ENCODE measurements around the gene TOP3A. TPM values are rescaled to one million over a fixed set of nuclear protein-coding genes. Genes with fewer than 3 reads are reported as not detected.

The TOP3A gene
- total RNA-seq, 1 experiment from 2014 or later: 16.3 TPM

DNA sequence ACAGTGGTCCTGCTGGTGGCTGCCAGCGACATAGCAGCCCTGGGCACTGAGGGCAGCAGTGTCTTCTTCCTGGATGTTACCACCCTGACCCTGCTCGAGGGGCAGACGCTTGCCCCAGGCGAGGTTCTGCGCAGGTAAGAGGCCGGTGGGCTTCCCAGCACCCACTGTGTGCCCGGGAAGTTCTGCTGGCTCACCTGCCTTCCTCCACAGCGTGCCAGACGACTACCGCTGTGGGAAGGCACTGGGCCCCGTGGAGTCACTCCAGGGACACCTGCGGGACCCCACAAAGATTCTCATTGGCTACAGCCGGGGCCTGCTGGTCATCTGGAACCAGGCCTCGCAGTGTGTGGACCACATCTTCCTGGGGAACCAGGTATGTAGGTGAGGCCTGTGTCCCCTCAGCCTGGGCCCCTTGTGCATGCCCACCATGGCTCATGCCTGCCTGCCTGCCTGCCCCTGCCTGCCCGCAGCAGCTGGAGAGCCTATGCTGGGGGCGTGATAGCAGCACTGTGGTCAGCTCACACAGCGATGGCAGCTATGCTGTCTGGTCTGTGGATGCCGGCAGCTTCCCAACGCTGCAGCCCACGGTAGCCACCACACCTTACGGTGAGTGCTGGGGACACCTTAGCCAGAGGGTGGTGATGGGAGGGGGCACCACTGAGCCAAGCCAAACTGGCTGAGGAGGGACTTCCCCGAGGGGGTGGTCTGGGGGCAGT, 80.8 kb downstream of the TOP3A start:
- Histone ChIP-seq H3K9me3 (no peaks in the 10 kb centered on the region), H3K27me3 (no peaks in the 10 kb centered on the region)
- no peak for DNase-seq

DNA sequence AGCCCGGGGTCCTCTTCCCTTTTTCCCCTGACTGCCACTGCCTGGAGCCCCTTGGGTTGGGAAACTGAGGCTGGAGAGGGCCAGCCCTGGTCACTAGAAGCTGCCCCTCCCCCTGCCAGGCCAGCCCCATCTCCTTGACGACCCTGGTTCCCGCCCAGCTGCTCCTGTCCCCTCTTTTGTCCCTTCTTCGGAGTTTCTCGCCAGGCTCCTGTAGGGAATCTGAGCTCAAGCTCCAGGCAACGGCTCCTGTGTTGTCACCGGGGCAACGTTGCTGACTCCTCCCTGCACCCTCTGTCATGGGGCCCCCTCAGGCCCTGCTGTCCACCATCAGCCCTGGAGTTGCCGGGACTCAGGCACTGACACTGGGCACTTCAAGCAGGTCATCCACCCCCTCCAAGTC, 83.6 kb downstream of the TOP3A start:
- Histone ChIP-seq H3K4me3 (no peak overlapping the region), H3K36me3 (no peaks in the 10 kb centered on the region), H3K27me3 (no peaks in the 10 kb centered on the region), H3K9me3 (no peaks in the 10 kb centered on the region)
- DNase-seq: no peak

More for the DNA sequence above, 80.8 kb downstream of the TOP3A start:
- no peak overlapping the region for H3K4me3 ChIP-seq
- H3K36me3 ChIP-seq: no peaks in the 10 kb centered on the region

DNA sequence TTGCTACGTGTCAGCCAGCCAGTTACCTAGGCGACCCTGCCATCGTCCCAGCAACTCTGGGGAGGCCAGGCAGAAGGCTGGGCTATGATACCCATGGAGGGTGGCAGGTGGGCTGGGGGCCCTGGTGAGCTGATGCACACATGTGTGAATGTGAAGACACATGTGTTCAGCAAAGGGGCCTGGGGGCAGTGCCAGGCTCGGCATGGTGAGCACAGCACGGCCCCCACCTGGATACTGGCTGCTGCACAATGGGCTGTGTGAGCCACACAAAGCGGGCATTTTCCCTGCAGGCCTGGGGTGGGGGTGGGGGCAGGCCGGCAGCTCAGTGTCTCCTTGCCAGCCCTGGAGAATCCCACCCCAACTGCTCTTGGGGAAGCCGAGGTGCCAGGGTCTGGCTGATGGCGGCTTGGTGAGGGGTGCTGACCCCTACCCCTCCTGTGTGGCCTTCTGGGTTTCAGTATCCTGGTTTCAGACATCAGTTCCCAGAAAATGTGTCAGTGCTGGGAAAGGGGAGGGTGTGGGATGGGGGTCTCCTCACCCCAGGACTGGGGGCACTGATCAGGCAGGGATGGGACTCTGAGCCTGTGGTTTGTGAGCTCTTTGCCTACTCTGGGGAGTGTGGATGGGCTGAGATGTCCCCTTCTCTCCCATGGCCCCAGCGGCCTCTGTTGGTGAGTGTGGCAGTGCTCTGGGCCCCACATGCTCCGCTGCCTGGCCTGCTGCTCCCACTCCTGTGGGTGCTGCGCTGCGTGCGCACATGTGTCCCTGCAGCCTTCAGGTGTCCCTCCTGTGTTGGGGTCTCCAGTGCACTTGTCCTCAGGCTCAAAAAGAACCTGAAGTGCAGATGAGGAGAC, 84.3 kb downstream of the TOP3A start:
- H3K27me3 ChIP-seq: no peaks in the 10 kb centered on the region
- no peak for DNase-seq
- no peaks in the 10 kb centered on the region for H3K36me3 ChIP-seq
- no peaks in the 10 kb centered on the region for H3K9me3 ChIP-seq
- no peak overlapping the region for H3K4me3 ChIP-seq

DNA sequence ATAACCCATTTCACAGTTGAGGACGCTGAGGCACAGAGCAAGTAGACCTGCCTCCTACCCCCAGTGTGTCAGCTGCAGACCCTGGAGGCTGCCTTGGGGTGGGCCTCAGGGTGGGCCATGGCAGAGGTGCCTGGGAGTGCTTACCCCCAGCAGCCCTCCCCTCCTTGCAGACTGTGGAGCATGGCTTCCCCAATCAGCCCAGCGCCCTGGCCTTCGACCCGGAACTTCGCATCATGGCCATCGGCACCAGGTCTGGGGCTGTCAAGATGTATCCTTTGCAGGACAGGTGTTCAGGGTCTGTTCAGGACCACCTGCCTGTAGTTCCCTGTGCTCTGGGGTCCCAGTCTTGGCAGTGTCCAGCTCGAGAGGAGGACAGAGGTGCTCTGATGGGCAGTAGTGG, 85.0 kb downstream of the TOP3A start:
- Histone ChIP-seq H3K27me3 (no peaks in the 10 kb centered on the region), H3K4me3 (no peak overlapping the region), H3K36me3 (no peaks in the 10 kb centered on the region), H3K9me3 (no peaks in the 10 kb centered on the region)
- DNase-seq: no peak

DNA sequence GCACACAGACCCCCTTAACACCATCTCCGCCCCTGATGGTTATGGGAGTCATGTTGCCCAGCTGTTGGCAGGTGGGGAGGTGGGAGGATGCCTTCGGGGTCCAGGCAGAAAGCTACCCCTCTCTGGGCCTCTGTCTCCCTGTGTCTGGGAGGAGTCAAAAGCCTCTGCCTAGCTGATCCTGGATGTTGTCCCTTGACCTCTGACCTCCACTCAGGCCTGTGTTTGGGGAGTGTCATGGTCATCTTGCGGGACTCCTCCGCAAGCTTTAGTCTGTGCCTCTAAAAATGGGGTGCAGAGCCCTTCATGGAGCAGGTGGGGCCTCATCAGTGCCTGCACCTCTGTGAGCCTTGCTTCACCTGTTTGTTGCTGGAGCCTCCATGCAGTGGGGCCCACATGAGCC, 85.5 kb downstream of the TOP3A start:
- H3K9me3 ChIP-seq: no peaks in the 10 kb centered on the region
- no peaks in the 10 kb centered on the region for H3K27me3 ChIP-seq
- H3K4me3 ChIP-seq: no peak overlapping the region
- no peak for DNase-seq
- no peaks in the 10 kb centered on the region for H3K36me3 ChIP-seq

DNA sequence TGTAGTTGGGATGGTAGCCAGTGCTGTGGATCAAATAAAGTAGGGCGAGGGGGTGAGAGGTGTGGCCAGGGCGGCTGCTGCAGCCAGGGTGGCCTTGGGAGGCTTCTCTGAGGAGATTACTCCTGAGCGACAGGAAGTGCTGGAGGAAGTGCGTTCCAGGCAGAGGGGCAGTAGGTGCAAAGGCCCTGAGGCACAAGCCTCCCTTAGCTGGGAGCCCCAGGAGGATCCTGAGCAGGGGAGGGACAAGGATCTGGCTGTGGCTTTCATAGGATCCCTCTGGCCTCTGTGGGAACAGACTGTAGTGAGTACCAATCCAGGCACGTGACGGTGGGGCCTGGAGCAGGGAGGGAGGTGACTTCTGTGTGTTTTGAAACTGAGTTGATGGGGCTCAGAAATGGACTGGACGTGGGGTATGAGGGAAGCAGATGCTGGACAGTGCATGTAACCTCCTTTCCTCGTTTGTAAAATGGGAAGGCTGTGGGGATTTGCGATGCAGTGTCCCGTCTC, 86.6 kb downstream of the TOP3A start:
- no peak for DNase-seq
- no peak overlapping the region for H3K4me3 ChIP-seq

DNA sequence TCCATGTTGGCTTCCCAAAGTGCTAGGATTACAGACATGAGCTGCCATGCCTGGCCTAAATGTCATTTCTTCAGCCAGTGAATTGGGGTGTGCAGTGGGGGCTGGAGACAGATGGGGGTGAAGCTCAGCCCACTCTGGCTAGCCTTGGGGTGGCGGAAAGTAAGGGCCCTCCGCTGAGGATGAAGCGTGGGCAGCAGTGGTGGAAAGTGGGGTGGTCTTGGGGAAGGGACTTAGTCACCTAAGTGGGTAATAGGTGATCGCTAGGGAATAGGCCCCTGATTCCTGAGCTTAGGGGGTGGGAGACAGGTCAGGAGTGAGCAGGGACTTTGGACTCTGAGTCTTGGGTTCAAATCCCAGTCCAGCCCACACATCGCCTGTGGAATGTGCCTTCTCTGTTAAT, 87.2 kb downstream of the TOP3A start:
- DNase-seq: no peak
- Histone ChIP-seq H3K4me3 (no peak overlapping the region), H3K27me3 (no peaks in the 10 kb centered on the region), H3K9me3 (no peaks in the 10 kb centered on the region), H3K36me3 (no peaks in the 10 kb centered on the region)

More for the DNA sequence above, 86.6 kb downstream of the TOP3A start:
- no peaks in the 10 kb centered on the region for H3K36me3 ChIP-seq
- no peaks in the 10 kb centered on the region for H3K9me3 ChIP-seq
- H3K27me3 ChIP-seq: no peaks in the 10 kb centered on the region

DNA sequence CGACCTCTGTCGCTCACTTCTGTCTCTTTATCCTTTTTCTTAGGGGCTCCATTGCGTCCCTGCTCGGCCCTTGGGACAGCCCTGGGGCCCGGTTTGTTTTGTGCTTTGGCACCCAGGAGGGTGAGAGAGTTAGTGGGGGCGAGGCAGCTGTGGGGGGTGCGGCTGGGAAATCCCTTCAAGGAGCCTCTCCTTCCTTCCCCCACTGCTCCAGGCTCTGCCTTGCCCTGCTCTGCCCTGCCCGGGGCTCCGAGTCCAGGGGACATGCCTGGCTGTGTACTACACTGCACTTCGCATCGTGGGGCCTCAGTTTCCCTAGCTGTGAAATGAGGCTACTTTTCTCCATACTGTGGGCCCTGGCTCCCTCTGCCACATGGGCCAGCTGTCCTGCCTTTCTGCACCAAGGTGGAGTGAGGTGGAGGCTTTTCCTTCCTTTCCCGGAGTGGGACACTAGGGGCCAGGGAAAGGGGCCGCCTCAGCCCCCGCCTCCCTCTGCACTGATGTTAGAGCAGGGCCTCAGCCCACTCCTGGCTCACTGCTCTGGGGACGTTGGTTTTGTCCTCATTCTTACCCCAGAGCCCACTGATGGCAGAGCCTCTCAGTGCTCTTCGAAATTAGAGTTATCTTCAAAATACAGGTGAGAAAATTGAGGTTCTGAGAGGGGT, 88.4 kb downstream of the TOP3A start:
- no peaks in the 10 kb centered on the region for H3K36me3 ChIP-seq
- DNase-seq: no peak
- no peaks in the 10 kb centered on the region for H3K27me3 ChIP-seq
- H3K4me3 ChIP-seq: peak overlapping the region; percentile 59
- H3K9me3 ChIP-seq: no peaks in the 10 kb centered on the region

DNA sequence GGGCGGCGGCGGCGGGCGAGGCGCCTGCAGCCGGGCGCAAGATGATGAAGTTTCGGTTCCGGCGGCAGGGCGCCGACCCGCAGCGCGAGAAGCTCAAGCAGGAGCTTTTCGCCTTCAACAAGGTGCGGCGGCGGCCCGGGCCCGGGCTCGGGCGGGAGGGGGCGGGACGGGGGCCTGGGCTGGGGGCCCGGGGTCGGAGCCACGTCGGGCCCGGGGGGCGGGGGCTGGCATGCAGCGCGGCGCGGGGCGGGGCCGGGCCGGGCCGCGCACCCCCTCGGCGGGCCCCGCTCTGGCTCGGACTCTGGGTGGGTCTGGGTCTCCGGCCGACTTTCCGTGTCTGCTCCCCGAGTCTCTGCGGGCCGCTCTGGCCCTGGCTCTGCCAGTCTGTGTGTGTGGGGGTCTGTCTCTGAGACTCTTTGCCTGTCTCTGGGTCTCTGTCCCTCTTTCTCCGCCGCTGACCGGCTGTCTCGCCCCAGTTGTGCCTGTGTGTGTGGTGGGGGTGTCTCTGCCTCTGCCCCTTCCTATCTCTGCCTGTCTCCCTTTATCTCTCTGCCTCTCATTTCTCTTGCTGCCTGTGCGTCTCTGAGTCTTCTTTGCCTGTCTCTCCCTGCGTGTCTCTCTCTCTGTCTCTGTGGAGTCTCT, 89.0 kb downstream of the TOP3A start:
- Histone ChIP-seq H3K36me3 (no peaks in the 10 kb centered on the region), H3K27me3 (no peaks in the 10 kb centered on the region), H3K9me3 (no peaks in the 10 kb centered on the region), H3K4me3 (peak overlapping the region; percentile 59)
- DNase-seq: no peak

DNA sequence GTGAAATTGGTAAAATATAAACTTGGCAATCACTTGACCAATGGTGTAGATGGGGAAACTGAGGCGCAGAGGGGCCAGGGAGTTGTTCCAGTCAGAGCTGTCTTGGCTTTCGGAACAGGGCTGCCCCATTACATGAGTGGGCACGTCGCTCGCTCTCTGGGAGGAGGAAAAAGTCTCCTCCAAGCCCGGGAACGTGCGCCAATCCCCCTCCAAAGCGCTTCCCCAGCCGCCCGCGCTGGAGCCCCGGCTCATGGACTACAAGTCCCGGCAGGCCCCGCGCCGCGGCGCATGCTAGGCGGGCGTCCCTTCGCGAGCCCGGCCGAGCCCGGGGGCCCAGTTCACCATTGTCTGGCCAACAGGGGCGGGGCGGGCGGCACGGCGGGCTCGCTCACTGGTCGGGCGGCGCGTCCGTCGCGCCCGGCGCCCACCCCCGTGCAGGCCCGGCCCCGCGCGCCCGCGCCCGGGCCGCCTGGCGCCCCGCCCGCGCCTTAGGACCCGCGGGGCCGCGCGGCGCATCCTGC, 89.6 kb downstream of the TOP3A start, which contains the start of gene LLGL1:
TSS of gene LLGL1 (plus strand) at position 515 of the 521 bp plus-strand sequence. CDS start 48 bp downstream, outside the sequence.
- peak within 1 kb of the TSS; percentile 59 for H3K4me3 ChIP-seq
- H3K36me3 ChIP-seq: no peaks in the 10 kb centered on the region
- no peaks in the 10 kb centered on the region for H3K9me3 ChIP-seq
- peak; percentile 92 for DNase-seq
- H3K27me3 ChIP-seq: no peaks in the 10 kb centered on the region

DNA sequence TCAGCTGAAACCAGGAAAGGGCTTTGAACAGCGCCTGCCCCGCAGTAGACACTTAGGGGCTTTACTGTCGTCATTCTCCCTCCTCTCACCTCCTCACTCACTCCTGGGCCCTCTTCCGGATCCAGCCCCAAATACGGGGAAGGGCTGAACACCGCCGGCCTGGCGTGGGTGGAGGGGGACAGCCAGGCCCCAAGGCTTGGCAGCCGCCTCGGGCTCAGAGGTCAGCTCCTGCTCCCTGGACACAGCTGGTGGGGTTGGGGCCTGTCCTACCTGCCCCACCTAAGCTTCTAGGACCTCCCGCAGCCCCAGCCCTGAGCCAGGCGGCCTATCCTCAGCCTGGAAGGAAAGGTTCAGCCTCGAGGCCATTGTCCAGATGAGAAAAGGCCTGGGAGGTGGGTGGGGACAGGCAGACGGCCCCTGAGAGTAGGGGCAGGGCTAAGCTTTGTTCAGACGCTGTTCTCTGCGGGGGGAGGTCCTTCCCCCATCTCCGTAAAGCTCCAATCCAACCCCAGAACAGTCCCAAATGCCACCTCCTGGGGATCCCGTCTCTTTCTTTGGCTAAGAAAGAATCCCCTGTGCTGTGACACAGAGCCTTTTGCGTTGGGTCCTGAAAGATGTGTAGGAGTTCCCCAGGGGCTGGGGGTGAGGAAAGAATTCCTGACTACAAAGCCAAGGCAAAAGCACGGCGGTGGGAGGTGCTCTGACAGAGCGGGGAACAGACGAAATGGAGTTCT, 90.2 kb downstream of the TOP3A start:
- Histone ChIP-seq H3K9me3 (no peaks in the 10 kb centered on the region), H3K27me3 (no peaks in the 10 kb centered on the region), H3K36me3 (no peaks in the 10 kb centered on the region), H3K4me3 (peak overlapping the region; percentile 33)
- DNase-seq: no peak

DNA sequence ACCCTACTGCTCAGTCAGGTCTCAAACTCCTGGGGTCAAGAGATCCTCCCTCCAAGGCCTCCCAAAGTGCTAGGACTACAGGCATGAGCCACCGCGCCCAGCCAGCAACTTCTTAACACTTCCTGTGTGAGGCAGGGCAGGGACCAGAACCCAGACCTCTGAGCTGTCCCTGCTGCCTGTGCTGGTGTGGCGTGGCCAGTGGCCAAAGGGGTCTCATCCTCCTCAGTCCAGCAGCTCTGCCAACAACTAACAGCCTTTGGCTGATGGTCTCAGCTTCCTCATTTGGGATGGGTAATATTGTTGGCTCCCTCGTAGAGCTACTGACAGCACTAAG, 90.8 kb downstream of the TOP3A start:
- no peak for DNase-seq
- Histone ChIP-seq H3K9me3 (no peaks in the 10 kb centered on the region), H3K36me3 (no peaks in the 10 kb centered on the region), H3K4me3 (no peak overlapping the region), H3K27me3 (no peaks in the 10 kb centered on the region)

Other genes starting within 250 kb of the TOP3A start
- gene DRG2, start 227.0 kb downstream of the TOP3A start, total RNA-seq (2014; rRNA removed; shearing (Covaris generic); ENCODE audit: low replicate concordance): 28.4 and 41.5 TPM in 2 replicates
- gene MYO15A, start 206.2 kb downstream of the TOP3A start, total RNA-seq (2014; rRNA removed; shearing (Covaris generic); ENCODE audit: low replicate concordance): not detected in 2 replicates
- gene ALKBH5, start 131.2 kb downstream of the TOP3A start, total RNA-seq (2014; rRNA removed; shearing (Covaris generic); ENCODE audit: low replicate concordance): 50.5 and 63.5 TPM in 2 replicates
- 12.5 and 14.4 TPM in 2 replicates for gene LLGL1, start 89.4 kb downstream of the TOP3A start, total RNA-seq (2014; rRNA removed; shearing (Covaris generic); ENCODE audit: low replicate concordance)
- gene FLII, start 56.3 kb downstream of the TOP3A start, total RNA-seq (2014; rRNA removed; shearing (Covaris generic); ENCODE audit: low replicate concordance): 192 and 203 TPM in 2 replicates
- 3.2 and 19.9 TPM in 2 replicates for gene MIEF2, start 54.3 kb downstream of the TOP3A start, total RNA-seq (2014; rRNA removed; shearing (Covaris generic); ENCODE audit: low replicate concordance)
- 2.6 and 5.2 TPM in 2 replicates for gene SMCR8, start 299 bp upstream of the TOP3A start, total RNA-seq (2014; rRNA removed; shearing (Covaris generic); ENCODE audit: low replicate concordance)
- gene SHMT1, start 48.6 kb upstream of the TOP3A start, total RNA-seq (2014; rRNA removed; shearing (Covaris generic); ENCODE audit: low replicate concordance): 7.1 and 17.7 TPM in 2 replicates
- not detected in 2 replicates for gene EVPLL, start 62.8 kb upstream of the TOP3A start, total RNA-seq (2014; rRNA removed; shearing (Covaris generic); ENCODE audit: low replicate concordance)
- not detected in 2 replicates for gene LGALS9C, start 161.8 kb upstream of the TOP3A start, total RNA-seq (2014; rRNA removed; shearing (Covaris generic); ENCODE audit: low replicate concordance)

Data from MG63 (cell line).